Measurements from ENCODE around the gene METTL21A. TPM values are rescaled to one million over a fixed set of nuclear protein-coding genes. Genes with fewer than 3 reads are reported as not detected.
A peak's percentile ranks its signal among the peaks of the same experiment; 100 is the strongest.

METTL21A gene
- total RNA-seq, 1 experiment from 2014 or later = 13.6 TPM

GRCh38 chr2:207594731-207595130 is 30.5 kb downstream of the METTL21A start:
- no peak overlapping the region for H3K4me2 ChIP-seq
- DNase-seq = no peak
- no peaks in the 10 kb centered on the region for H3K79me2 ChIP-seq (ENCODE audit: low read depth)
- no peak overlapping the region for H2AFZ ChIP-seq
- H3K4me1 ChIP-seq (replicated peaks; ENCODE audit: insufficient read depth) = no peaks in the 10 kb centered on the region
- BruUV-seq (replicated peaks) = no TSS peak
- POLR2A ChIA-PET (ENCODE audit: unreplicated experiment) = interaction anchor here (0.5 kb wide), 1 partner anchor 67 kb away, joined by 4 read pairs; no protein-coding TSS in a partner anchor
- H3K9me3 ChIP-seq (ENCODE audit: insufficient read depth, low read depth) = peaks cover 6% of the 10 kb centered on the region; the same call in 1 of the 2 replicates
- H3K36me3 ChIP-seq (ENCODE audit: low read depth) = peaks cover 25% of the 10 kb centered on the region
- TF ChIP-seq EZH2 (IDR thresholded peaks at IDR 0.05; ENCODE audit: low read depth) = no peak
- no peak for TF ChIP-seq CTCF (conservative IDR thresholded peaks at IDR 0.05)
- H3K27me3 ChIP-seq (ENCODE audit: insufficient read depth, low read depth) = no peaks in the 10 kb centered on the region
- CTCF ChIA-PET = no interaction called here
- peaks cover 14% of the 10 kb centered on the region; the same call in 1 of the 2 replicates for H3F3A ChIP-seq (ENCODE audit: insufficient read depth, low read depth)
- no peaks in the 10 kb centered on the region; the same call in 1 of the 2 replicates for H4K20me1 ChIP-seq (ENCODE audit: insufficient read depth)
- no peak overlapping the region for H3K27ac ChIP-seq
- intact Hi-C loops (cut with micrococcal nuclease; ENCODE audit: unreplicated experiment) = no loop called here
- H3K9me2 ChIP-seq (ENCODE audit: insufficient read depth) = no peaks in the 10 kb centered on the region
- no peak overlapping the region for H3K4me3 ChIP-seq

- H3K36me3 ChIP-seq (ENCODE audit: low read depth) = peaks cover 29% of the 10 kb centered on the region
- BruUV-seq (replicated peaks) = no TSS peak
- no peaks in the 10 kb centered on the region for H3K9me2 ChIP-seq (ENCODE audit: insufficient read depth)
- H3K27me3 ChIP-seq (ENCODE audit: insufficient read depth, low read depth) = no peaks in the 10 kb centered on the region
- peaks cover 6% of the 10 kb centered on the region; the same call in 1 of the 2 replicates for H3K9me3 ChIP-seq (ENCODE audit: insufficient read depth, low read depth)
- intact Hi-C loops (cut with micrococcal nuclease; ENCODE audit: unreplicated experiment) = no loop called here
- TF ChIP-seq EZH2 (IDR thresholded peaks at IDR 0.05; ENCODE audit: low read depth) = no peak
- TF ChIP-seq CTCF (conservative IDR thresholded peaks at IDR 0.05) = no peak
- no peak overlapping the region for H3K4me2 ChIP-seq
- peaks cover 14% of the 10 kb centered on the region; the same call in 1 of the 2 replicates for H3F3A ChIP-seq (ENCODE audit: insufficient read depth, low read depth)
- H4K20me1 ChIP-seq (ENCODE audit: insufficient read depth) = no peaks in the 10 kb centered on the region; the same call in 1 of the 2 replicates
- ChIA-PET CTCF (no interaction called here), POLR2A (ENCODE audit: unreplicated experiment) (interaction anchor here (0.5 kb wide), 1 partner anchor 66 kb away, joined by 4 read pairs; no protein-coding TSS in a partner anchor)
- H3K4me3 ChIP-seq = no peak overlapping the region
- no peak overlapping the region for H3K27ac ChIP-seq
- no peaks in the 10 kb centered on the region for H3K4me1 ChIP-seq (replicated peaks; ENCODE audit: insufficient read depth)
- peak in 1 of 2 experiments; percentile 53 for DNase-seq
- H2AFZ ChIP-seq = no peak overlapping the region
- H3K79me2 ChIP-seq (ENCODE audit: low read depth) = no peaks in the 10 kb centered on the region
Observed at GRCh38 chr2:207594264-207594663, 30.9 kb downstream of the METTL21A start.

GRCh38 chr2:207593277-207593676 is 31.9 kb downstream of the METTL21A start:
- H3K9me2 ChIP-seq (ENCODE audit: insufficient read depth) = no peaks in the 10 kb centered on the region
- H3K9me3 ChIP-seq (ENCODE audit: insufficient read depth, low read depth) = peaks cover 6% of the 10 kb centered on the region; the same call in 1 of the 2 replicates
- no peaks in the 10 kb centered on the region; the same call in 1 of the 2 replicates for H4K20me1 ChIP-seq (ENCODE audit: insufficient read depth)
- intact Hi-C loops (cut with micrococcal nuclease; ENCODE audit: unreplicated experiment) = no loop called here
- no peak overlapping the region for H3K4me3 ChIP-seq
- no peaks in the 10 kb centered on the region for H3K4me1 ChIP-seq (replicated peaks; ENCODE audit: insufficient read depth)
- H2AFZ ChIP-seq = no peak overlapping the region
- H3F3A ChIP-seq (ENCODE audit: insufficient read depth, low read depth) = peaks cover 14% of the 10 kb centered on the region; the same call in 1 of the 2 replicates
- H3K36me3 ChIP-seq (ENCODE audit: low read depth) = peaks cover 26% of the 10 kb centered on the region
- TF ChIP-seq CTCF (conservative IDR thresholded peaks at IDR 0.05) (no peak), EZH2 (IDR thresholded peaks at IDR 0.05; ENCODE audit: low read depth) (no peak)
- H3K79me2 ChIP-seq (ENCODE audit: low read depth) = no peaks in the 10 kb centered on the region
- POLR2A ChIA-PET (ENCODE audit: unreplicated experiment) = no interaction called here
- CTCF ChIA-PET = no interaction called here
- no TSS peak for BruUV-seq (replicated peaks)
- H3K4me2 ChIP-seq = no peak overlapping the region
- no peaks in the 10 kb centered on the region for H3K27me3 ChIP-seq (ENCODE audit: insufficient read depth, low read depth)
- no peak for DNase-seq
- no peak overlapping the region for H3K27ac ChIP-seq

All from PC-9 (cell line).